H9 (cell line): ENCODE data around the gene KIRREL3. TPM values are rescaled to one million over a fixed set of nuclear protein-coding genes. Genes with fewer than 3 reads are reported as not detected.

ENCODE experiments used
- DNase-seq: peaks from one replicate; pipeline ENCODE4 v3.0.0-alpha.2; 2017
- H2AFZ ChIP-seq: one replicate; pipeline ENCODE4 v1.6.1; 2013; ENCODE audit warnings: mild to moderate bottlenecking, low read length, control low read depth, moderate library complexity
- H2AK5ac ChIP-seq: 2 replicates; pipeline ENCODE4 v1.6.1; 2013; ENCODE audit warnings: low read length, control low read depth, mixed read lengths; ENCODE audit not compliant: insufficient read length
- H2BK120ac ChIP-seq: one replicate; pipeline ENCODE4 v1.6.1; 2013; ENCODE audit warnings: low read depth, mild to moderate bottlenecking, low read length, control low read depth, inconsistent platforms; ENCODE audit not compliant: poor library complexity, severe bottlenecking
- H2BK12ac ChIP-seq: 2 replicates; pipeline ENCODE4 v1.6.1; 2013; ENCODE audit warnings: low read length, control low read depth, mixed read lengths, low read depth; ENCODE audit not compliant: insufficient read length
- H2BK15ac ChIP-seq: 2 replicates; pipeline ENCODE4 v1.6.1; 2013; ENCODE audit warnings: low read depth, low read length, control low read depth
- H2BK20ac ChIP-seq: one replicate; pipeline ENCODE4 v1.6.1; 2013; ENCODE audit warnings: low read depth, mild to moderate bottlenecking, low read length, control low read depth, inconsistent platforms; ENCODE audit not compliant: poor library complexity, severe bottlenecking
- H2BK5ac ChIP-seq: 2 replicates; pipeline ENCODE4 v1.6.1; 2013; ENCODE audit warnings: low read length, control low read depth, mixed read lengths; ENCODE audit not compliant: insufficient read length
- H3K14ac ChIP-seq: 2 replicates; pipeline ENCODE4 v1.6.1; 2013; ENCODE audit warnings: low read length, control low read depth; ENCODE audit not compliant: insufficient read depth
- H3K18ac ChIP-seq: 2 replicates; pipeline ENCODE4 v1.6.1; 2013; ENCODE audit warnings: low read depth, mild to moderate bottlenecking, mixed read lengths, low read length, control low read depth; ENCODE audit not compliant: insufficient read length
- H3K23ac ChIP-seq: 2 replicates; pipeline ENCODE4 v1.6.1; 2013; ENCODE audit warnings: low read length, control low read depth, mixed read lengths, low read depth; ENCODE audit not compliant: insufficient read length
- H3K23me2 ChIP-seq: 2 replicates; pipeline ENCODE4 v1.6.1; 2013; ENCODE audit warnings: low read depth, mild to moderate bottlenecking, mixed read lengths, low read length, control low read depth; ENCODE audit not compliant: insufficient read length, poor library complexity, severe bottlenecking
- H3K27ac ChIP-seq: 2 replicates; pipeline ENCODE4 v1.5.1; 2013; ENCODE audit warnings: low read length, control low read depth, mixed read lengths, low read depth; ENCODE audit not compliant: insufficient read length
- H3K27me3 ChIP-seq: 2 replicates; pipeline ENCODE4 v1.6.1; 2013; ENCODE audit warnings: low read length, control low read depth, inconsistent platforms; ENCODE audit not compliant: insufficient read depth
- H3K4ac ChIP-seq: 2 replicates; pipeline ENCODE4 v1.6.1; 2013; ENCODE audit warnings: low read depth, mild to moderate bottlenecking, control low read depth, inconsistent platforms, low read length, moderate library complexity
- H3K4me1 ChIP-seq: 2 replicates; pipeline ENCODE4 v1.6.1; 2013; ENCODE audit warnings: low read length, control low read depth, inconsistent platforms; ENCODE audit not compliant: insufficient read depth
- H3K4me2 ChIP-seq: 2 replicates; pipeline ENCODE4 v1.6.1; 2013; ENCODE audit warnings: low read length, control low read depth, mixed read lengths; ENCODE audit not compliant: insufficient read length, insufficient read depth
- H3K56ac ChIP-seq: 2 replicates; pipeline ENCODE4 v1.6.1; 2013; ENCODE audit warnings: low read depth, mild to moderate bottlenecking, mixed read lengths, low read length, control low read depth; ENCODE audit not compliant: insufficient read length
- H3K79me1 ChIP-seq: 2 replicates; pipeline ENCODE4 v1.6.1; 2013; ENCODE audit warnings: low read depth, mild to moderate bottlenecking, moderate library complexity, low read length, control low read depth, inconsistent platforms; ENCODE audit not compliant: insufficient read depth, poor library complexity, severe bottlenecking
- H3K79me2 ChIP-seq: 2 replicates; pipeline ENCODE4 v1.6.1; 2013; ENCODE audit warnings: low read length, control low read depth, inconsistent platforms; ENCODE audit not compliant: insufficient read depth
- H3K9ac ChIP-seq: 2 replicates; pipeline ENCODE4 v1.6.1; 2013; ENCODE audit warnings: low read length, control low read depth, mixed read lengths; ENCODE audit not compliant: insufficient read length; ENCODE audit errors: extremely low read depth
- H3K9me3 ChIP-seq: one replicate; pipeline ENCODE4 v1.6.1; 2013; ENCODE audit warnings: low read depth, low read length, inconsistent platforms; ENCODE audit not compliant: control insufficient read depth
- H3T11ph ChIP-seq: one replicate; pipeline ENCODE4 v1.6.1; 2013; ENCODE audit warnings: mild to moderate bottlenecking, low read length, control low read depth, inconsistent platforms
- H4K20me1 ChIP-seq: one replicate; pipeline ENCODE4 v1.6.1; 2013; ENCODE audit not compliant: control insufficient read depth, insufficient read length, insufficient read depth
- H4K5ac ChIP-seq: 2 replicates; pipeline ENCODE4 v1.6.1; 2013; ENCODE audit warnings: low read depth, mild to moderate bottlenecking, mixed read lengths, low read length, control low read depth; ENCODE audit not compliant: insufficient read length
- H4K8ac ChIP-seq: replicated peaks from 2 replicates; pipeline ENCODE4 v1.6.1; 2013; ENCODE audit warnings: low read length, control low read depth, mixed read lengths, low read depth; ENCODE audit not compliant: insufficient read length
- H4K91ac ChIP-seq: 2 replicates; pipeline ENCODE4 v1.6.1; 2013; ENCODE audit warnings: low read depth, mild to moderate bottlenecking, moderate library complexity, mixed read lengths, low read length, control low read depth; ENCODE audit not compliant: insufficient read length
- H3K27ac Mint-ChIP-seq, 3 experiments: 2 replicates in 2 of 3; 3 replicates in 1 of 3; pipeline ENCODE4 v1.8.0; 2020 to 2021; ENCODE audit warnings: mixed read lengths in 3 of 3, mild to moderate bottlenecking in 1 of 3, moderate library complexity in 1 of 3
- H3K27me3 Mint-ChIP-seq: 2 replicates; pipeline ENCODE4 v1.8.0; 2021; ENCODE audit warnings: low read depth, mild to moderate bottlenecking, moderate library complexity, mixed read lengths
- H3K36me3 Mint-ChIP-seq, 3 experiments: 2 replicates in 2 of 3; 3 replicates in 1 of 3; pipeline ENCODE4 v1.8.0; 2020 to 2021; ENCODE audit warnings: low read depth in 3 of 3, mixed read lengths in 3 of 3; ENCODE audit not compliant: insufficient read depth in 1 of 3
- H3K4me1 Mint-ChIP-seq, 2 experiments: 2 replicates each; pipeline ENCODE4 v1.8.0; 2020; ENCODE audit warnings: mixed read lengths in 2 of 2
- H3K4me3 Mint-ChIP-seq, 2 experiments: 2 replicates in 1 of 2; 3 replicates in 1 of 2; pipeline ENCODE4 v1.8.0; 2020 to 2021; ENCODE audit warnings: mild to moderate bottlenecking in 2 of 2, mixed read lengths in 2 of 2, moderate library complexity in 1 of 2
- H3K9me3 Mint-ChIP-seq, 2 experiments: 2 replicates in 1 of 2; 3 replicates in 1 of 2; pipeline ENCODE4 v1.8.0; 2020; ENCODE audit warnings: mild to moderate bottlenecking in 2 of 2, mixed read lengths in 2 of 2, moderate library complexity in 1 of 2
- CTCF ChIP-seq: fragments of 200-600 bp; sonication (generic); conservative IDR thresholded peaks from 3 replicates; pipeline ENCODE4 v1.8.0; 2021; ENCODE audit warnings: antibody characterized with exemption, mild to moderate bottlenecking
- total RNA-seq: library from RNA; stranded (reverse); gene quantifications from 2 replicates; pipeline ENCODE4 v1.2.1, GENCODE V29; 2021

Gene KIRREL3
- total RNA-seq, 1 experiment from 2014 or later, result 0.17 TPM

DNA sequence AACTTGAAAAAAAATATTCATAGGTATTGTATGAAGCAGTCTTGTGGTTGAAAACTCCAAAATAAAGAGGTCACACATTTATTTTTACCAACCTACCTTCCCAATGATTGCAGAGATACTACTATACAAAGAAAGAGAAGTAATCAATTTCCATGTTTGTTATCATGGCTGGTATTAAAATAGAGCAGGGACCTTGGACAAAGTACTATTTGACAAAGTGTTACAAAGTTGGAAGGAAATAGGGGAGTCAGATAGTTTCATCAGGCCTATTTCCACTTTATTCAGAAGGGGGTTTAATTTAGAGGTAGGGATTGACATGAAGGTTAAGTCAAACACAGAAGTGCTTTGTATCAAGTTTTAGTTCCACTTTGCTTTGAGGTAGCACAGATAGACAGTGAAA, 34.4 kb upstream of the KIRREL3 start:
- H2BK15ac ChIP-seq, result no peak overlapping the region
- H3K4me1 ChIP-seq, result no peaks in the 10 kb centered on the region
- no peak overlapping the region for H3K27ac Mint-ChIP-seq
- H2BK20ac ChIP-seq, result no peak overlapping the region
- H3T11ph ChIP-seq, result no peak overlapping the region
- no peak overlapping the region for H2BK12ac ChIP-seq
- H3K27me3 ChIP-seq, result no peaks in the 10 kb centered on the region
- H2BK120ac ChIP-seq, result no peak overlapping the region
- H2AK5ac ChIP-seq, result no peak overlapping the region
- DNase-seq, result no peak
- no peaks in the 10 kb centered on the region for H3K36me3 Mint-ChIP-seq
- no peak overlapping the region for H3K14ac ChIP-seq
- H3K18ac ChIP-seq, result no peak overlapping the region
- no peak overlapping the region for H4K91ac ChIP-seq
- no peak overlapping the region for H3K4me3 Mint-ChIP-seq
- no peak overlapping the region for H3K56ac ChIP-seq
- H3K9ac ChIP-seq, result no peak overlapping the region
- no peaks in the 10 kb centered on the region for H3K23me2 ChIP-seq
- no peak for TF ChIP-seq CTCF
- H3K9me3 Mint-ChIP-seq, result no peaks in the 10 kb centered on the region
- H3K9me3 ChIP-seq, result no peaks in the 10 kb centered on the region
- H3K79me2 ChIP-seq, result no peaks in the 10 kb centered on the region
- no peak overlapping the region for H3K4me2 ChIP-seq
- no peak overlapping the region for H3K27ac ChIP-seq
- peaks cover 17 to 26% of the 10 kb centered on the region in 2 experiments for H3K4me1 Mint-ChIP-seq
- no peak overlapping the region for H4K5ac ChIP-seq
- H4K20me1 ChIP-seq, result no peaks in the 10 kb centered on the region
- H4K8ac ChIP-seq, result no peak overlapping the region
- no peak overlapping the region for H2AFZ ChIP-seq
- H3K27me3 Mint-ChIP-seq, result no peaks in the 10 kb centered on the region
- no peak overlapping the region for H3K23ac ChIP-seq
- no peak overlapping the region for H2BK5ac ChIP-seq
- no peaks in the 10 kb centered on the region for H3K79me1 ChIP-seq
- H3K4ac ChIP-seq, result no peak overlapping the region
